HG02870 (cell line): ENCODE data around the gene PPP3R2.
"Not testable (repeated sequence)": the region's sequence is repeated elsewhere in the genome, so short reads cannot be mapped to it uniquely, and the experiment has no call there.

Source experiments
- ATAC-seq: cut with Tn5 transposase; IDR thresholded peaks from one replicate; pipeline ENCODE4 v1.9.1; 2021; ENCODE audit warnings: mild to moderate bottlenecking, moderate library complexity; ENCODE audit not compliant: unreplicated experiment

PPP3R2 gene

DNA sequence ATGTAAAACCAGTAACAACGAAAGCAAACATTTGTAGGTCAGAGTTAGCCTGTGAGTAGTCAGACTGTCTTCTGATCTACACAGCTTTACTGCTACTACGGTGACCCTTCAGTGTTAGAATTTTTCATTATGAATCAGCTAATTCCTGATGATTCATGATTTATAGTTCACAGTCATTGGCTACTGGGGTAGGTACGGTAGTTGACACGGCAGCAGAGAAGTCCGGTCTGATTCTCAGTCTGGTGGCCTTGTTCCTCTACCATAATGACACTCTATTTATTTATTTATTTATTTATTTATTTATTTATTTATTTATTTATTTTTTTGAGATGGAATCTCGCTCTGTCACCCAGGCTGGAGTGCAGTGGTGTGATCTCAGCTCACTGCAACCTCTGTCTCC, 4.7 kb downstream of the PPP3R2 start:
- ATAC-seq = not testable (repeated sequence)

DNA sequence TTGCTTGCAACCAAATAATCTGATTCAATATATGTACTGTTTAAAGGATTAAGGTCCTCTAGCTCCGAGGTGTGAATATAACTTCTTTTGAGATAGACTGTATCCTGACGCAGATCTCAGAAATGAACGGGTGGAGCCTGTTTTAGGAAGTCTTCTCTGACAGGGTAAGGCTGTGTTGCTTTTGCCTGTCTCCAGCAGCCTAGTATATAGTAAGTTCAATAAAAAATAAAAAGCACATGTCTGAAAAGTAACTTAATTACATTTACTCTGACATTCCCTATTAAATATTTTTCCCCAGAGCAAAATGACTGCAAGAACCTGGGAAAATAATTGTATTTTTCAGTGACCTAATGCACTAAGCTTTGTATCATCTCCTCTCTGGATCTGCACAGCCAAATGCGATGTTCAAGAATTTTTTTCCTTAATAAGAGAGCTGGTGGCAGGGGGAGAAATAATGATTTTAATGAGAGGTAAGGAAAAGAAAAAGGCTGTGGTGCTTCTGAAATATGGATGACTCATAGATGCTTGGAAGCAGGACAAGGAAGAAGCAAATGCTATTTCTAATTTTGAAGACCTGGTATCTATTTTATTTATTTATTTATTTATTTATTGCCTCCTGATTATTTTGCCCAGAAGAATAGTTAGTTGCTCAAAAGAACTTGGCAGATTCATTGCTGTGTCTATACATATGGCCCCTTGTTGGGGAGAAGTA, 7.3 kb downstream of the PPP3R2 start:
- no peak for ATAC-seq

DNA sequence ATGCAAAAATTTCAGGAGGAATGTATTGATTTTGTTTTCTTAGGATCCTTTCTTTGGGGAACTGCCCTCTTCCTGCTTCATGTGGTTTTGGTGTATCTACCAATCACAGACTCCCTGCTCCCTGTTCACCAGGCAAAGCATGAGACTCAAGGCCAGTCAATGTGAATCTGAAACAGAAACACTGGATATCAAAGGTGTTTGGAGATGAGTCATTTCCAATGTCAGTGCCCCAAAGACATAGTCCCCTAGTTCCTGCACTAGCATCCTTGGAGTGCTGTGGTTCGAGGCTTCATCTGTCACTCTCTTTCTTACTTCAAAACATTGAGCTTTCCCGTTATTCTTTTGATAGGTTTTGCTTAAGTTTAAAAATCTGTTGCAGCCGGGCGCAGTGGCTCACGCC, 8.1 kb downstream of the PPP3R2 start:
- peak; percentile 82 for ATAC-seq

DNA sequence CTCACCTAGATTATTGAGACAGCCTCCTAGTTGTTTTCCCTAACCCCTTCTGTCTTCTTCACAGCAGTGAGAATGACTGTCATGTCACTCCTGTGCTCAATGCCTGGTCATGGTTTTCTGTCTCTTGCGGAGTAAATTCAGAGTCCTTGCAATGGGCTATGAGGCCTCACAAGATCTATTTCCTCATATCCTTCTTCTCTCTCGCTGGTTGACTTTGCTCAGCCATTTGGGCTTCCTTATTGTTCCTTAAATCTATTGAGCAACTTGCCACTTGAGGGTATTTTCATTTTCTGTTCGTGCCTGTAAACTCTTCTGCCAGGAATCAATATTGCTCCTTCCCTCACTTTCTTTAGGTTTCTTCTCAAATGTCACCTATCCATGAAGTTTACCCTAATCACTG, 9.0 kb downstream of the PPP3R2 start:
- no peak for ATAC-seq

- no peak for ATAC-seq
Measured at GRCh38 chr9:101582553-101582952, 12.2 kb downstream of the PPP3R2 start.

GRCh38 chr9:101579711-101580545, 14.8 kb downstream of the PPP3R2 start:
- ATAC-seq = no peak

DNA sequence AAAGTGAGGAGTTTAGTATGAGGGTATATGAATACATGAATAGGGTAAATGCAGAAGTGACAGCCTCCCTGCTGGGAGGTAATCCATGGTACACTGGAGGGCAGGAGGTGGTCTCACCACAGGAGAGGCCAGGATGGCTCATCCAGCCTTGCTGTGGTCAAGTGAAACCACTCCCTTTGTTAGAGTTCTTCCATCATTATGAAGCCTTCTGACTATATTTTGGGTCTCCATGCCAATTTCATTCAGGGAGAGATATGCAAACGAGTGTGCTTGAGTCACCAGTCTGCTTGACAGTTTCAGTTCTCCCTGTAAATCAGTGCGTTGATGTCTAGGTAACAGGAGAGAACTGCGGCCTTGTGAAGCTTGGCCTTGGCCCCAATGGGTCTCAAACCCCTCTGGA, 16.4 kb downstream of the PPP3R2 start:
- ATAC-seq = peak; percentile 78

DNA sequence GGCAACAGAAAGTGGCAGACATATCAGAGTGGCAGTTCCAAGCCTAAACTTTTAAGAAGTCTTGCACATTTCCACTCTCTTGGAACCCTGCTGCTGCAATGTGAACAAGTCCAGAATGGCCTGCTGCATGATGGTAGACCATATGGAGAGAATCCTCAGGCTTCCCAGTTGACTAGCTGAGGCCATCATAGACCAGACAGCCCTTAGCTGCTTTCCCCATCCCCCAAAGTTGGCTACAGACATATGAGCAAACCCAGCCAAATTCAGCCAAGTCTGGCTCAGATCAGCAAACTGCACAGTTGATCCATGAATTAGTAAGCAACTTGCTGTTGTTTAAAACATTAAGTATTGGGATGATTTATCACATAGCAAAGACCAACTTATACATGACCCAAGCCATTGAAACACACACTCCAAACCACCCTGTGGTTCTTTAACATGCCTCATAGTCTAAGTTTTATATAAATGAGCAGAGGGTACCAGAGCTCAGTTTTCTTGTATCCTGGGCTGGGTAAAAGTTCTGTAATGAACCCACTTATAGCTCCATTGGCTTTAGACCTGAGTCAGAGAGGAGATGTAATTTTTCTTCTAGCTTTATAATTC, 19.9 kb downstream of the PPP3R2 start:
- ATAC-seq = no peak

DNA sequence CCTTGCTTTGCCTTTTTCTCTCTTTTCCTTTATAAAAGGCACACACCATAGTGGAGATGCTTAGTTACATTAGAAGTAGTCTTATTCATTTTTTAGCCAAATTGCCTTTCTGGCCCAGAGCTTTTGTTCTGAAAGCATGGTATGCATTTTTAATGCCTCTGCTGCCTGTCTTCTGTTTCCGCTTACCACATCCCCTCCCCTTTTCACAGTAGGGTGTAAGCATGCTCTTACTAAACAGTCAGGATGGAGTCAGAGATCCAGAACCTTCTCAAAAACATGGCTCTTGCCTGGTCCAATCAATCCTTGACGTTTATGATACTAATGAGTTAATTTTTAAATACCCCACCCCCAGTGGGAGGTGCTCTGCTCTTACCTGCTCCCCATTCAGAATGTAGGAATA, 22.5 kb downstream of the PPP3R2 start:
- no peak for ATAC-seq

- ATAC-seq = no peak
Measured at GRCh38 chr9:101571114-101571513, 23.7 kb downstream of the PPP3R2 start.

- no peak for ATAC-seq
Measured at GRCh38 chr9:101569741-101570501, 24.8 kb downstream of the PPP3R2 start.

- ATAC-seq = no peak
Measured at GRCh38 chr9:101567725-101568350, 26.9 kb downstream of the PPP3R2 start.

- peak; percentile 80 for ATAC-seq
Measured at GRCh38 chr9:101566904-101567724, 27.7 kb downstream of the PPP3R2 start.

DNA sequence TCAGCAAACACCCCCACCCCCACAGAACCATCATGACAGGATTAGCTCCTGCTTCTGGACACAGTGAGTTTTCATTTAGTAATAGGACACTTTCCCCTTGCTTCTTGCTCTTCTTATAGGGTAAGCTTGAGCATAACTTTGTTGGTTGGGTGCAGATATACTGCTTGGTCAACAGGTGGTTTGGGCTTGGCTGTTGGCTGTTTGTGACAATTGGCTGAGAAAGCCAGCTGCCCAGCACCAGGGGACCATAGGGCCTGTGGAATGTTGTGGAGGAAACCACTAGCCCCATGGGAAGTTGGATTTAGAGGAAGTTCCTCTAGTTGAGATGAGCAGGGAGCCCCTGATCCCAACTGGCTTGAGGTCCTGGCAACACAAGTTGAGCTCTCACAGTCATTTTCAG, 30.5 kb downstream of the PPP3R2 start:
- ATAC-seq = no peak

DNA sequence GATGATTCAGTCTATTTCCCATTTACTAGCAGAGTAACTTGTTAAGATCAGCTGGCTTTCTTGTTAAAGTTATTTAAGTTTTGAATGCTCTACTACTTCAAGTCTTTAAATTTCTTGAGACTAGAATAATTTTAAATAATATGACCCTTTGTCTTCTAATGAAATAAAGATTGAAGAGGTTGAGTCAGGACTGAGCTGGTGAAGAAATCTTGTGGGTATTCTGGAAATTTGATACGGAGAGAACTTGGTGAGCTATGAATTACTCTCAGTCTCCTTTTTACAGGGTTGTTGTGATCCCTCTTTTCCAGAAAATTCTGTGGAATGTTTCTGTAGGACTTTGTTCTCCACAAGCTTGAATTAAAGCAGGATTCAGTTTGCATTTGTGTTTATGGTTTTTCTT, 31.8 kb downstream of the PPP3R2 start:
- ATAC-seq = no peak

- no peak for ATAC-seq
Measured at GRCh38 chr9:101561740-101562139, 33.0 kb downstream of the PPP3R2 start.

- not testable (repeated sequence) for ATAC-seq
Measured at GRCh38 chr9:101549472-101550098, 45.2 kb downstream of the PPP3R2 start.

DNA sequence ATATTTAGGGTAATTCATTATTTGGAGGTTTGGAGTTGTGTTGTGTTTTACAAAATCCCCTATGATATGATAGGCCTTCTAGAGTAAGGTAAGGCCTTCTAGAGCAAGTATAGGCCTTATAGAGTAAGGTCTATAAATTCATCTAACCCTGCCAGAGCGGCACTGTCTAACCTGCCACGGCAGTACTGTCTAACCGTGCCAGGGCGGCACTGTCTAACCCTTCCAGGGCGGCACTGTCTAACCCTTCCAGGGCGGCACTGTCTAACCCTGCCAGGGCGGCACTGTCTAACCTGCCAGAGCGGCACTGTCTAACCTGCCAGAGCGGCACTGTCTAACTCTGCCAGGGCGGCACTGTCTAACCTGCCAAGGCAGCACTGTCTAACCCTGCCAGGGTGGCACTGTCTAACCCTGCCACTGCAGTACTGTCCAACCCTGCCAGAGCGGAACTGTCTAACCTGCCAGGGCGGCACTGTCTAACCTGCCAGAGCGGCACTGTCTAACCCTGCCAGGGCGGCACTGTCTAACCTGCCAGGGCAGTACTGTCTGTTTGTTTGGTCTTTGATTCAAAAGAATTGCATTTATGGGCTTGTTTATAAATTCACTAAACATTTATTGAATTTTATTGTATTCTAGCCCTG, 51.6 kb downstream of the PPP3R2 start:
- no peak for ATAC-seq
